ENCODE results near the gene CPEB3. TPM values are rescaled to one million over a fixed set of nuclear protein-coding genes. Genes with fewer than 3 reads are reported as not detected.

CPEB3 gene
- total RNA-seq, 1 donor: 0.99 TPM

DNA sequence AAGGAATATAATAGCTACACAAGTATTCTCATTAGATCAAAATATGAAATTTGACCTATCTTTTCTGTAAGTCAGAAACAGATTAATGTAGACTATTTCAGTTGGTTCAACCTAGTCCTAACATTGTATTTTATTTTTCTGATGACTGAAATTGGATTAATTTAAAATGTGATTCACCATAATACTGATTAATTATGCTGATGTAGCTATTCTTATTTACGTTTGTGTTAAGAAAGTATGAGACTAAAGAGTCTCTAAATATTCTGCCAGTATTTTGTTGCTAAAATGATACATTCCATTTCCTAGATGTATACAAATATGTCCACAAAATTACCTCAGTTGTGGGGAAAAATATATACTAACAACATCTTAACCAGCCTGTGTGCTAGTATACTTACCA is 18.4 kb upstream of the CPEB3 start:
- no peak overlapping the region for H3K4me3 ChIP-seq (ENCODE audit: low read depth, low read length)
- TF ChIP-seq, protein P1, sequence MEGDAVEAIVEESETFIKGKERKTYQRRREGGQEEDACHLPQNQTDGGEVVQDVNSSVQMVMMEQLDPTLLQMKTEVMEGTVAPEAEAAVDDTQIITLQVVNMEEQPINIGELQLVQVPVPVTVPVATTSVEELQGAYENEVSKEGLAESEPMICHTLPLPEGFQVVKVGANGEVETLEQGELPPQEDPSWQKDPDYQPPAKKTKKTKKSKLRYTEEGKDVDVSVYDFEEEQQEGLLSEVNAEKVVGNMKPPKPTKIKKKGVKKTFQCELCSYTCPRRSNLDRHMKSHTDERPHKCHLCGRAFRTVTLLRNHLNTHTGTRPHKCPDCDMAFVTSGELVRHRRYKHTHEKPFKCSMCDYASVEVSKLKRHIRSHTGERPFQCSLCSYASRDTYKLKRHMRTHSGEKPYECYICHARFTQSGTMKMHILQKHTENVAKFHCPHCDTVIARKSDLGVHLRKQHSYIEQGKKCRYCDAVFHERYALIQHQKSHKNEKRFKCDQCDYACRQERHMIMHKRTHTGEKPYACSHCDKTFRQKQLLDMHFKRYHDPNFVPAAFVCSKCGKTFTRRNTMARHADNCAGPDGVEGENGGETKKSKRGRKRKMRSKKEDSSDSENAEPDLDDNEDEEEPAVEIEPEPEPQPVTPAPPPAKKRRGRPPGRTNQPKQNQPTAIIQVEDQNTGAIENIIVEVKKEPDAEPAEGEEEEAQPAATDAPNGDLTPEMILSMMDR (IDR thresholded peaks at IDR 0.05; ENCODE audit: insufficient read depth, low read length): no peak
- no peak for DNase-seq (ENCODE audit: low read depth)

DNA sequence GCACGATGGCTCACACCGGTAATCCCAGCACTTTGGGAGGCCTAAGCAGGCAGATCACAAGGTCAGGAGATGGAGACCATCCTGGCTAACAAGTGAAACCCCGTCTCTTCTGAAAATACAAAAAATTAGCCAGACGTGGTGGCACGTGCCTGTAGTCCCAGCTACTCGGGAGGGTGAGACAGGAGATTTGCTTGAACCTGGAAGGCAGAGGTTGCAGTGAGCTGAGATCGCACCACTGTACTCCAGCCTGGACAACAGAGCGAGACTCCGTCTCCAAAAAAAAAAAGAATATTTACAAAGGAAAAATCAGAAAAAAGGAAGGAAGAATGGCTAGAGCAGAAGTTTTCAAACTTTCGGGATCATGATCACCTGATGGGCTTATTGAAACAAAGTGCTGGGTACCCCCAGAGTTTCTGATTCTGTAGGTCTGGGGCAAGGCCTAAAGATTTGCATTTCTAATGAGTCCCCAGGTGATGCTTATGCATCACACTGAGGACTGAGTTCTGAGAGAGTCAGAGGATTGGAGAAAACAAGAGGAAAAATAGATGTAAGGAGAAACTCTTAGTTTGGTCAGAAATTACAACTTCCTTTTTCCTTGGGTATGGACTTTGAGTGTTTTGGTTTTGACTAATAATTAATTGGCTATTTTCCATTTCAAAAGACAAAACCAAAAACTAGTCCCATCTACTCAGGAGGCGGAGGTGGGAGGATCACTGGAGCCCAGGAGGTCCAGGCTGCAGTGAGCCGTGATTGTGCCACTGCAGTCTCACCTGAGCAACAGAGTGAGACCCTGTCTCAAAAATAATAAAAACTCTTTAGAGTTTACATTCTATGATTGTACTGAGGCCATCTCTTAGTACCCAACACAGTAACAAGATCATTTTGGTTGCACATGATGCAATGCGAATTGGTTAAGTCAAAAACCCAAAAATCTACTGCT is 14.5 kb upstream of the CPEB3 start:
- H3K4me3 ChIP-seq (ENCODE audit: low read depth, low read length): no peak overlapping the region
- TF ChIP-seq, protein P1 (IDR thresholded peaks at IDR 0.05; ENCODE audit: insufficient read depth, low read length): no peak
- no peak for DNase-seq (ENCODE audit: low read depth)

DNA sequence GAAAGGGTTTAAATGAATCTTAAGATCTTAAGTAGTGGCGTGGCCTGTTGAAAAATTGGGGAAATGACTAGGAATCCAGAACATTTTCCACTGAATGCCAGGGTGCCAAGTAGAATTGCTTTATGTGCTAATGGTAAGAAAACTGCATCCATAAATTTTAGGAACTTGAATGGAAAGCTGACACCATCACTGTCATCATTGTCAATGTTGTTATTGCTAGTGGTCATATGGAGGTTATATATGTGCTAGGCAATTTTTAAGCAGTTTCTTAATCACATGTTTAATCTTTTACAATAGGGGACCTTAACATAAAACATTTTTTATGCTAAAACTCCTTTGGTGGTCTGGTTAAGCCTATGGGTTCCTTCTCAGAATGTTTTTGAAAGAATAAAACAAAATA is 13.2 kb upstream of the CPEB3 start:
- no peak for DNase-seq (ENCODE audit: low read depth)
- TF ChIP-seq, protein P1 (IDR thresholded peaks at IDR 0.05; ENCODE audit: insufficient read depth, low read length): no peak
- no peak overlapping the region for H3K4me3 ChIP-seq (ENCODE audit: low read depth, low read length)

DNA sequence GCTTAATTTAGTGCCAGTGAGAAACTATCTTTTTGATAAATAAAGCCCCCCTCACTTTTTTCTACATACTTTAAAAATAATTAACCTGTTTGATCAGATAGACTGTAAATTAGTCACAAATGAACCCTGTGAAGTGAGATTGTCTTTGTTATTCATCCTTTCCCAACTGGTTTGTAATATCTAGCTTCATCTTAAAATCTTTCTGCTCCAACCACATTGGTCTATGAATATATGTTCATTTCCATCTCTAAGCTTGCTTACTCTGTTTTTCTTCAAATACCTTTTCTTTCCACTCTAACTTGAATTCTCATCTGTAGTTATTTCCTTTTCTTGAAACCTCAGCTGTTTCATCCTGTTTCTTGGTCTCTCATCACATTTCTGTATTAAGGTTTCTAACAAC is 12.2 kb upstream of the CPEB3 start:
- H3K4me3 ChIP-seq (ENCODE audit: low read depth, low read length): no peak overlapping the region
- no peak for DNase-seq (ENCODE audit: low read depth)
- TF ChIP-seq, protein P1 (IDR thresholded peaks at IDR 0.05; ENCODE audit: insufficient read depth, low read length): no peak

DNA sequence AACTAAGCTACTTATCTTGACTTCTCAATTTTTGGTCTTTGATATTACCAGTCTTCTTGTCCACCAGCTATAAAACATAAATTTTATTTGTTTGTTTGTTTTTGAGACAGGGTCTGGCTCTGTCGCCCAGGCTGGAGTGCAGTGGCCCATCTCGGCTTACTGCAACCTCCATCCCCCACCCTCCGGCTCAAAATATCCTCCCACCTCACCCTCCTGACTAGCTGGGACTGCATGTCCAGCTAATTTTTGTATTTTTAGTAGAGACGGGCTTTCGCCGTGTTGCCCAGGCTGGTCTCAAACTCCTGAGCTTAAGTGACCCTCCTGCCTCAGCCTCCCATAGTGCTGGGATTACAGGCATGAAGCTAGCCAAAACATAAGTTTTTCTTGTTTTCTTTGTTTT is 7.6 kb upstream of the CPEB3 start:
- TF ChIP-seq, protein P1 (IDR thresholded peaks at IDR 0.05; ENCODE audit: insufficient read depth, low read length): no peak
- DNase-seq (ENCODE audit: low read depth): no peak
- no peak overlapping the region for H3K4me3 ChIP-seq (ENCODE audit: low read depth, low read length)

DNA sequence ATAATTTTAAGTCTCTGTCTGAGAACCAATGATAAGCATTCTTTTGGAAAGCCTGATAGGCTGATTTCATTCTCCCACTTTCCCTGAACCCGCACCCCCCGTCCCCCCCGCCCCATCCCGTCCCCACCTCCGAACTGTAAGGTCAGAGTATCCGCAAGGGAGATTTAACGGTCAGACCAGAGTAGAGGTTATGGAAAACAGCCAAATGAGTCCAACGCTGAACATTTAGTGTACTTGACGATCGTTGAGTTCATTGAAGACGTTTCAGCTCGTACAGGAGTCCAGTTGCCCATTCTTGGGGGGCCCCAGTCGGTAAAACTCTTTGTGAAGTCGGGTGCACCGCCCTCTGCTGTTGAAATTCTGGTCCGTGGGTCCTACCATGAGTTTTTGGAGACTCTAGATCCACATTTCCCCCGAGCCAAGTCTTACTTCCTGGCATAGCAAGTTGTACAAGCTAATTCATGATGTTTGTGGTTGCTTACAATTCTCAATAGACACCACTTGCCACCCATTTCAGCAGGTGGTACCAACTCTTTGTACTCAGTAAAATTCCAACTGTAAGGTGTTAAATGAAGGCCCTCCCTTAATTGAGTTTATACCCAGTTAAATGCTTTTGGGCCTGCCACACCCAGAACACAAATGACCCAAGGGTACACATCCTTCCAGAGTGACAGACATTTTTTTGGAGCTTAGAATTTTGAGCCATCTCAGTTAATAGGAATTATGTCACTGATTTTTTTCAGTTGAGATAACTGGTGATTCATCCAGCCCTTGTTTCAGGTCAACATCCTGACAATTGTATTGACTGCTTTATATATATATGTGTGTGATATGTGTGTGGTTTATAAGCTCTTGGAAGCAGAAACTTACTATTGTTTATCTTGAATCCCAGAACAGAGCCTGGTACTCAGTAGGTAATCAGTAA is 1.3 kb upstream of the CPEB3 start:
- peak; percentile 73 for DNase-seq (ENCODE audit: low read depth)
- H3K4me3 ChIP-seq (ENCODE audit: low read depth, low read length): peak overlapping the region; percentile 96
- TF ChIP-seq, protein P1 (IDR thresholded peaks at IDR 0.05; ENCODE audit: insufficient read depth, low read length): peak; percentile 60
